Left lung (tissue), 10 donors: Measurements from ENCODE around the gene LIMS1. TPM values are rescaled to one million over a fixed set of nuclear protein-coding genes. Genes with fewer than 3 reads are reported as not detected.

Experiments used
- ATAC-seq: fragments of 200-7000 bp; cut with Tn5 transposase; one replicate; pipeline ENCODE4 v1.9.1; 2020; ENCODE audit warnings: moderate library complexity
- DNase-seq, 4 donors: peaks; one replicate each; pipeline ENCODE4 v3.0.0-alpha.2; 2013 to 2020
- H3K27ac ChIP-seq, 2 donors: fragments of 200-600 bp; sonication (generic) in 1 of 2; one replicate each; pipeline versions ENCODE4 v1.5.0 to v1.8.0; 2020 to 2021
- H3K27me3 ChIP-seq, 2 donors: fragments of 200-600 bp; sonication (generic) in 1 of 2; one replicate each; pipeline versions ENCODE4 v1.5.0 to v1.8.0; 2020 to 2021
- H3K36me3 ChIP-seq, 2 donors: fragments of 200-600 bp; sonication (generic) in 1 of 2; one replicate each; pipeline versions ENCODE4 v1.5.0 to v1.8.0; 2020 to 2021
- H3K4me1 ChIP-seq, 2 donors: fragments of 200-600 bp; one replicate each; pipeline ENCODE4 v1.8.0; 2021
- H3K4me3 ChIP-seq, 2 donors: fragments of 200-600 bp; sonication (generic) in 1 of 2; one replicate each; pipeline versions ENCODE4 v1.5.0 to v1.8.0; 2020 to 2021; ENCODE audit warnings: mild to moderate bottlenecking in 1 of 2
- H3K9me3 ChIP-seq, 2 donors: fragments of 200-600 bp; sonication (generic) in 1 of 2; one replicate each; pipeline versions ENCODE4 v1.5.0 to v1.8.0; 2020 to 2021
- CTCF ChIP-seq, 2 donors: fragments of 200-600 bp; sonication (generic) in 1 of 2; IDR thresholded peaks; one replicate each; pipeline versions ENCODE4 v1.5.0 to v1.8.0; 2021; ENCODE audit warnings: antibody characterized with exemption in 2 of 2
- intact Hi-C, 2 donors: fragments of 100-400 bp; cut with DNase I; formaldehyde crosslinking; loops; one replicate each; pipeline versions ENCODE4 v1.11.2 to v1.14.2; 2022
- polyA plus RNA-seq, 6 donors: library from polyadenylated mRNA; unstranded; fragments of 120-200 nt; gene quantifications; one replicate each; pipeline ENCODE4 v1.2.1, GENCODE V29; 2013; ENCODE audit not compliant: insufficient read length in 6 of 6
- total RNA-seq, 2 donors: library from RNA; stranded (reverse); fragmentation: NEBNext Ultra II Directional; extraction: Animal tissue kit (Norgen Biotek cat#: 25700); gene quantifications; one replicate each; pipeline ENCODE4 v1.2.1, GENCODE V29; 2021
- donor health status: DM: no; HTN: yes; CAD: no.
- donor health status: DM: no; HTN: no; CAD: no.

LIMS1 gene
- total and polyA plus RNA-seq, 8 donors: 63.2 to 122 (median 70.4) TPM

DNA sequence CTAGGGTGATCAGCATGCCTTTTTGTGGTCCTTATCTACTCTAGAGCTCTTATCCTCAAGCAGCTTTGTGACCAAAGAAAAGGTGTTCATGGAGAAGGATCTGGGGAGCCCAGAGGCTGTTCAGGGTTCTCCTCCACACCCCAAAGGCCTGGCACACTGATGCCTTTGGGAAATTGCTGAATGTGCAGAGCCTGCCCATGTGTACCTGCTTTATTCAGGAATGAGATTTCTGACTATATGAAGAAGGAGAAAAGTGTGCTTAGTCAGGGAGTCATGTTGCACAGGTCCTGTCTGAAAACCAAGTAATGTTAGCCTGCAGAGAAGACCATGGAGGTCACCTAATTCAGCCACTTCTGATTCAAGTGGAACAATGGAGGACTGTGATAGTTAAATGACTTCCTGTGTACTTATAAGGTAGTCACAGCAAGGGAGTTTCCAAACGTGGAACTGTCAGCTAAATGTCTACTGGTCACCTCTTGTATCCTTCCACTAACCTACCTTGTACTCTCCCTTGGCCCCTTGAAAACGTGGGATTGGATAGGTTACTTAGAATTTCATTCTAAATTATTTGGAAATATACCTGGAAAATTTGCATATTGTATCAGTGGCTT lies 81.3 kb downstream of the LIMS1 start:
- ATAC-seq (no peak), DNase-seq (no peak)
- H3K9me3 ChIP-seq: no peaks in the 10 kb centered on the region
- intact Hi-C loops: no loop called here
- no peaks in the 10 kb centered on the region for H3K36me3 ChIP-seq
- no peak for TF ChIP-seq CTCF (IDR thresholded peaks at IDR 0.05)
- no peak overlapping the region for H3K4me3 ChIP-seq
- peak overlapping the region in 1 of 2 donors; percentile 7 for H3K27ac ChIP-seq
- no peaks in the 10 kb centered on the region for H3K27me3 ChIP-seq
- H3K4me1 ChIP-seq: peaks cover 58 to 77% of the 10 kb centered on the region in 2 donors

DNA sequence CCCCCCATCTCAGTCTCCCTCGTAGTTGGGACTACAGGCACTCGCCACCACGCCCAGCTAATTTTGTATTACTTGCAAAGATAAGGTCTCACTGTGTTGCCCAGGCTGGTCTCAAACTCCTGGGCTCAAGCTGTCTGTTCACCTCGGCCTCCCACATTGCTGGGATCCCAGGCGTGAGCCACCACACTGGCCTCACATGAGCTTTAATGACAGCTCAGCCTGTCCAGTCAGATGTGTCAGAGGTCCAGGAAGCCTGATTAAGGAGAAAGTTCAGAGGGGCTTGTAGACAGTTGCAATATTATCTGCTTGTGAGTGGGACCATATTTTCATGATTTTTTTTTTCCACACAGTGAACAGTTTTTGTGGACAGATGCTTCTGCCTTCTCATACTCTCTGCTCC lies 82.0 kb downstream of the LIMS1 start:
- intact Hi-C loops: no loop called here
- Histone ChIP-seq H3K4me3 (no peak overlapping the region), H3K27ac (no peak overlapping the region), H3K36me3 (no peaks in the 10 kb centered on the region), H3K27me3 (no peaks in the 10 kb centered on the region), H3K4me1 (peaks cover 57 to 78% of the 10 kb centered on the region in 2 donors), H3K9me3 (no peaks in the 10 kb centered on the region)
- ATAC-seq (no peak), DNase-seq (no peak)
- TF ChIP-seq CTCF (IDR thresholded peaks at IDR 0.05): no peak

DNA sequence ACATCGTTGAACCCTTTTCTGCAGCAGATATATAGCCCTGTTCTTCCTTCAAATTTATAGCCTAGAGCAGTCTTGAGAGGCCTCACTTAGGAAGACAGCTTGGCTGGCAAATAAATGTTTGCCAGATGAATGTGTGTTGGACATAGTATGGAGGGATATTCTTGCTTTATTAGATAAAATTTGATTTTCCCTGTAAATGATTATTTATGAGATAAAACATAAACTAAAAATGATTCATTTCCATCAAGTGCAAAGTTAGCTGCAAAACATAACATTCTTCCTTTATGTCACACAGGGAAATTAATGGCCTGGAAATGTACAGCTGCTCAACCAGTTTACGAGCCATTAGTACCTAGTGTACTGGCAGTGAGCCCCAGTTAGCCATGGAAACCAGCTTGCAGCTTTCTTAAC lies 82.5 kb downstream of the LIMS1 start:
- H3K4me3 ChIP-seq: no peak overlapping the region
- no peaks in the 10 kb centered on the region for H3K36me3 ChIP-seq
- DNase-seq: no peak
- peaks cover 60 to 82% of the 10 kb centered on the region in 2 donors for H3K4me1 ChIP-seq
- H3K27ac ChIP-seq: peak overlapping the region; percentile 9 to 10
- no peak for ATAC-seq
- TF ChIP-seq CTCF (IDR thresholded peaks at IDR 0.05): no peak
- intact Hi-C loops: no loop called here
- H3K9me3 ChIP-seq: no peaks in the 10 kb centered on the region
- no peaks in the 10 kb centered on the region for H3K27me3 ChIP-seq

DNA sequence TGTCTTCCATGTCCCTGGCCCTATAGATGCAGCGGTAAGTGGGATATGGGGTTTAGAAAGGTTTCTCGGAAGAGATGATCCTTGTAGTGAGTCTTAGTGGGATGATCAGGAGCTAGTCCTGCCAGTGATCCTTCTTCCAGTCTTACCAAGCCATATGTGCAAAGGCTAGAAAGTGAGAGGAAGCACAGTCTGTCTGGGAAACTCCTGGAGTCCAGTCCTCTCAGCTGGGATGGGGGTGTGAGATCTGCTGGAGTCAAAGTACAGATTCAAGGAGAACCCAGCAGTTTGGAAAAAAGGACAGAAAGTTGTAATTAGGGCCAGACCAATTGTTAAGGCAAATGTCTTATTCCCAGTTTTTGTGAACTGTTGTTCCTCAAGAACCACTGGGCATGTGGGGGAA lies 83.3 kb downstream of the LIMS1 start:
- H3K4me3 ChIP-seq: no peak overlapping the region
- no peaks in the 10 kb centered on the region for H3K9me3 ChIP-seq
- TF ChIP-seq CTCF (IDR thresholded peaks at IDR 0.05): no peak
- no peak for ATAC-seq
- no peaks in the 10 kb centered on the region for H3K36me3 ChIP-seq
- peaks cover 63 to 91% of the 10 kb centered on the region in 2 donors for H3K4me1 ChIP-seq
- no peaks in the 10 kb centered on the region for H3K27me3 ChIP-seq
- intact Hi-C loops: no loop called here
- no peak for DNase-seq
- H3K27ac ChIP-seq: peak overlapping the region; percentile 9 to 40

- H3K27me3 ChIP-seq: no peaks in the 10 kb centered on the region
- H3K4me1 ChIP-seq: peaks cover 45 to 97% of the 10 kb centered on the region in 2 donors
- no peak overlapping the region for H3K4me3 ChIP-seq
- no peak for TF ChIP-seq CTCF (IDR thresholded peaks at IDR 0.05)
- no peaks in the 10 kb centered on the region for H3K36me3 ChIP-seq
- no peaks in the 10 kb centered on the region for H3K9me3 ChIP-seq
- ATAC-seq (no peak), DNase-seq (no peak)
- H3K27ac ChIP-seq: peak overlapping the region; percentile 74 to 75
- intact Hi-C loops: no loop called here
Measured at GRCh38 chr2:108619925-108620620, 85.8 kb downstream of the LIMS1 start.
